ENCODE data around the gene AMFR.
"Not testable (repeated sequence)": the region's sequence is repeated elsewhere in the genome, so short reads cannot be mapped to it uniquely, and the experiment has no call there.

Gene AMFR

GRCh38 chr16:56387396-56387795 lies 37.9 kb downstream of the AMFR start:
- DNase-seq = no peak

- no peak for DNase-seq
Measured at GRCh38 chr16:56384074-56384721, 41.1 kb downstream of the AMFR start.

- DNase-seq = no peak
Measured at GRCh38 chr16:56382901-56383355, 42.4 kb downstream of the AMFR start.

GRCh38 chr16:56382459-56382858 lies 42.9 kb downstream of the AMFR start:
- DNase-seq = no peak

GRCh38 chr16:56380778-56381485 lies 44.4 kb downstream of the AMFR start:
- DNase-seq = not testable (repeated sequence)

GRCh38 chr16:56379044-56379443 lies 46.3 kb downstream of the AMFR start:
- DNase-seq = not testable (repeated sequence)

GRCh38 chr16:56375792-56376191 lies 49.6 kb downstream of the AMFR start:
- DNase-seq = not testable (repeated sequence)

- DNase-seq = no peak
Measured at GRCh38 chr16:56373003-56373402, 52.3 kb downstream of the AMFR start.

- DNase-seq = no peak
Measured at GRCh38 chr16:56372013-56372634, 53.2 kb downstream of the AMFR start.

- DNase-seq = no peak
Measured at GRCh38 chr16:56371660-56371937, 53.7 kb downstream of the AMFR start.

GRCh38 chr16:56370875-56371659 lies 54.3 kb downstream of the AMFR start:
- no peak for DNase-seq

- no peak for DNase-seq
Measured at GRCh38 chr16:56370185-56370874, 55.0 kb downstream of the AMFR start.

- DNase-seq = no peak
Measured at GRCh38 chr16:56369202-56369601, 56.1 kb downstream of the AMFR start.

GRCh38 chr16:56368545-56368944 lies 56.8 kb downstream of the AMFR start:
- DNase-seq = no peak

- no peak for DNase-seq
Measured at GRCh38 chr16:56367764-56368163, 57.6 kb downstream of the AMFR start.

- no peak for DNase-seq
Measured at GRCh38 chr16:56366945-56367344, 58.4 kb downstream of the AMFR start.

- DNase-seq = no peak
Measured at GRCh38 chr16:56365552-56365951, 59.8 kb downstream of the AMFR start.

- no peak for DNase-seq
Measured at GRCh38 chr16:56364865-56365264, 60.5 kb downstream of the AMFR start.

- no peak for DNase-seq
Measured at GRCh38 chr16:56363781-56364565, 61.4 kb downstream of the AMFR start.

GRCh38 chr16:56363181-56363716 lies 62.1 kb downstream of the AMFR start:
- DNase-seq = no peak

- DNase-seq = no peak
Measured at GRCh38 chr16:56362706-56363105, 62.6 kb downstream of the AMFR start.

Measured in stimulated activated CD4-positive, alpha-beta T cell treated with anti-CD3 and anti-CD28 coated beads, Interleukin-4, amount 100 ng/mL, for 1 hour (primary cell).